HG03103 (cell line): ENCODE data around the gene BPNT1.

Source experiments
- ATAC-seq: cut with Tn5 transposase; IDR thresholded peaks from one replicate; pipeline ENCODE4 v1.9.1; 2021; ENCODE audit warnings: low read depth; ENCODE audit not compliant: unreplicated experiment

Gene BPNT1

DNA sequence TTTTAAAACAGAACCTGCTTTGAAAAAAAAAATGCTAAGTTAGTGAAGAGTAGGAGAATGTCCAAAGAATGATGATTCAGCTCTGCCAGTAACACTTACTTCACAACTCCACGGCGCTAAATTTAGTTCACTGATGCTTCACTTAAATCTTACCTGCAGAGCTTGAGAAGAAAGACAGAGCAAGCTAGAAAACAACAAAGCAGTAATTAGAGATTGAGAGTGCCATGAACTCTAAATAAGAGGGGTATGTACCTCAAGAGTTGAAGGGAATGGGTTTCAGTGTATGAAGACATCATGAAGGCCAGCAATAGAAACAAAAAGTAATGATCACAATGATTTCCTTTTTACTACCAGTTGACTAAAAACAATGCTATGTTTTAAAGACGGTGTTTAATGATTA is 76.1 kb downstream of the BPNT1 start:
- no peak for ATAC-seq

DNA sequence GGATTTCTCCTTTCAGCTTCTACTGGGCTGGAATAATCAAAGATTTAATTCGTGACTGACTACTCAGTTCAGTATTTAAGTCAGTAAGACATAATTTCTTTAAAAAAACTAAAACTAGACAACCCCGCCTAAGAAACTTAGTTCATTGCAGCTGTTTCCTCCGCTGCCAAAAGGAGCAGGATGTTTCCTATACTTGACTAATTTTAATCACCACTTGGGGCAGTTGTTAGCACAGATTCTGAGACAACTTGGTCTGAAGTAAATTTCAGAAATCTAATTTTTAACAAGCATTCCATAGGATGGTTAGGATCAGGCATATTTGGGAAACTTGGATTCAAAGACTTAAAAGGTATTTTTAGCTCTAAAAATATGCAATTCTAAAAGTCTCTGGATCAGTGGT is 77.3 kb downstream of the BPNT1 start:
- ATAC-seq, result no peak

- no peak for ATAC-seq
Measured at GRCh38 chr1:220011620-220012019, 78.0 kb downstream of the BPNT1 start.
